PC-9 (cell line): ENCODE measurements around the gene BLOC1S6.

Experiments
- EZH2 ChIP-seq: fragments of 200-600 bp; sonication (generic); IDR thresholded peaks from 2 replicates; pipeline ENCODE4 v1.8.0; 2017; ENCODE audit warnings: antibody characterized with exemption, low read depth
- TF ChIP-seq, protein P1 (sequence below): fragments of 200-600 bp; sonication (generic); conservative IDR thresholded peaks from 2 replicates; pipeline ENCODE4 v1.6.1; 2017; ENCODE audit warnings: mixed run types, antibody characterized with exemption, mild to moderate bottlenecking, moderate library complexity

GRCh38 chr15:45630917-45631691 lies 43.9 kb downstream of the BLOC1S6 start:
- TF ChIP-seq, protein P1, sequence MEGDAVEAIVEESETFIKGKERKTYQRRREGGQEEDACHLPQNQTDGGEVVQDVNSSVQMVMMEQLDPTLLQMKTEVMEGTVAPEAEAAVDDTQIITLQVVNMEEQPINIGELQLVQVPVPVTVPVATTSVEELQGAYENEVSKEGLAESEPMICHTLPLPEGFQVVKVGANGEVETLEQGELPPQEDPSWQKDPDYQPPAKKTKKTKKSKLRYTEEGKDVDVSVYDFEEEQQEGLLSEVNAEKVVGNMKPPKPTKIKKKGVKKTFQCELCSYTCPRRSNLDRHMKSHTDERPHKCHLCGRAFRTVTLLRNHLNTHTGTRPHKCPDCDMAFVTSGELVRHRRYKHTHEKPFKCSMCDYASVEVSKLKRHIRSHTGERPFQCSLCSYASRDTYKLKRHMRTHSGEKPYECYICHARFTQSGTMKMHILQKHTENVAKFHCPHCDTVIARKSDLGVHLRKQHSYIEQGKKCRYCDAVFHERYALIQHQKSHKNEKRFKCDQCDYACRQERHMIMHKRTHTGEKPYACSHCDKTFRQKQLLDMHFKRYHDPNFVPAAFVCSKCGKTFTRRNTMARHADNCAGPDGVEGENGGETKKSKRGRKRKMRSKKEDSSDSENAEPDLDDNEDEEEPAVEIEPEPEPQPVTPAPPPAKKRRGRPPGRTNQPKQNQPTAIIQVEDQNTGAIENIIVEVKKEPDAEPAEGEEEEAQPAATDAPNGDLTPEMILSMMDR = no peak
- no peak for TF ChIP-seq EZH2
